Measurements from ENCODE around the gene SLIT3.

SLIT3 gene

DNA sequence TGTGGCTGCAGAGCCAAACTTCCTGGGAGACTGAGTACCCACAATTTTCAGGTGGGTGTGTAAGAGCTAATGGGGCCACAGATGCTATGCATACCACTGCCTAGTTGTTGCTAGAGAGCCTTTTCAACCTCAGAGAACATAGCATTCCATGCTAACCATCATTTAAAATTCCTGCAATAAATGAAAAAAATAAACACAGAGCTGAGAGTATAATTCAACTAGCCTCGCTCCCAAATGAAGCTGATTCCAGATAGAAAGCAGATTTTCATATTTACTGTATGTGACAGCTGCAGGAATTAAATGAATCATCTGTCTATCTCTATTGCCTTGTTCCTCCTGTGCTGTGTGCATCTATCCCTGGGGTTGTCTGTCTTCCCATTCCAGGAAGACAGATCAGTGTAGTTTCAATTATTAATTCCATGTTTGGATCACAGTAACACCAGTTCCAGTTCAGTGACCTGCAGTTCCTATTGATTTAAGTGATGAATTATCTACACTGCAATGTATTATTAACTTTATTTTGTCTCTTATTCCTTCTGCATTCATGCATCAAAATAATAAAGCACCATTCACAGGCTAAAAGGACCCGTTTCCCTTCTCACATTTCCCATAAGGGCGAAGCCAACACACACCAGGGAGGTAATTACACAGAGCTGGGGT is 324.5 kb downstream of the SLIT3 start:
- TF ChIP-seq CTCF (IDR thresholded peaks at IDR 0.05; ENCODE audit: low read depth, low read length, missing control alignments), result no peak
- DNase-seq (ENCODE audit: low read depth), result no peak

GRCh38 chr5:168975331-168975730 is 325.6 kb downstream of the SLIT3 start:
- DNase-seq (ENCODE audit: low read depth), result no peak
- no peak overlapping the region for H3K4me3 ChIP-seq (ENCODE audit: low read depth, low read length)
- TF ChIP-seq CTCF (IDR thresholded peaks at IDR 0.05; ENCODE audit: low read depth, low read length, missing control alignments), result no peak

More for the DNA sequence above, 324.5 kb downstream of the SLIT3 start:
- H3K4me3 ChIP-seq (ENCODE audit: low read depth, low read length), result no peak overlapping the region

DNA sequence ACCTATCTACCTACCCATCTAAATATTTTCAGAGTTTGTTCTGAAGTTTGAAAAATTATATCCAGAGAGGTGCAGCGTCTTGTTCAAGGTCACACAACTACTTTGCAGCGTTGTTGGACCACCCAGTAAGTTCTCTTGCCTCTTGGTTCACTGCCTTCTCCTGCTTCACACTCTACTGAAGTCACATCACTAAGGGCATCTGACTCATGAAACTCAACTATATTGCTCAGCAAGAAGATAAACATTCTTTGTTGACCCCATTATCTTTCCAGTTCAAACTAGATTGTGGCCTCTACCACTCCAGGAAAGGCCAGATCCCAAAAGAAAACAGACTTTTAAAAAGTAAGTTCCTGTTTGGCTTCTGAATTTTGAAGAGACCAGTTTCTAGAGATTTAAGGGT is 326.9 kb downstream of the SLIT3 start:
- no peak for DNase-seq (ENCODE audit: low read depth)
- no peak for TF ChIP-seq CTCF (IDR thresholded peaks at IDR 0.05; ENCODE audit: low read depth, low read length, missing control alignments)
- no peak overlapping the region for H3K4me3 ChIP-seq (ENCODE audit: low read depth, low read length)

- no peak for DNase-seq (ENCODE audit: low read depth)
- H3K4me3 ChIP-seq (ENCODE audit: low read depth, low read length), result no peak overlapping the region
- TF ChIP-seq CTCF (IDR thresholded peaks at IDR 0.05; ENCODE audit: low read depth, low read length, missing control alignments), result no peak
Observed at GRCh38 chr5:168972731-168973130, 328.2 kb downstream of the SLIT3 start.

- TF ChIP-seq CTCF (IDR thresholded peaks at IDR 0.05; ENCODE audit: low read depth, low read length, missing control alignments), result no peak
- no peak overlapping the region for H3K4me3 ChIP-seq (ENCODE audit: low read depth, low read length)
- no peak for DNase-seq (ENCODE audit: low read depth)
Observed at GRCh38 chr5:168971100-168971499, 329.8 kb downstream of the SLIT3 start.

DNA sequence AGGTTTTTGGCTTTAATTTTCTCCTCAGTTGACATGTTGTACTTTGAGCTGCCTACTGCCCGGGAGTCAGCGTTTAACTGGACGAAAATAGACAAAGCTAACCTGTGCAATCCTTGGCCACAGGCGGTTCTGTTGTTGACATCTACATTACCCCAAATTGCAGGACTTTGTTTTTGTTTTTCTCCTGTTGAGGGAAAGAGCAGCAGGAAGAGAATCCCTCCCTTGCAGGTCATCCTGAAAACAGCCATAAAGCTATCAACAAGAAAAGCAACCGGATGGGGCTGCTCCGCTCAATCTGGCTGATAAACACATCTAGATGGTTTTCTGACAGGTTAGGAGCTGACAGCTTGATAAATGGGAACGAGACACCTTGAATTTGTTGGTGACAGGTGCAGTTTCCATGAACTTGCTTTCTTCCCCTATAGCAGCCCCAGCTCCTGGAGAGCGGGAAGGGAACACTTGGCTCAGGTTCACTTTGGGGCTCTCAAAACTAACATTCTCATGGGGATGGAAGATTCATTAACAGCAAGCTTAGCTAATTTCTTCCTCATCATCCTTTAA is 331.5 kb downstream of the SLIT3 start:
- no peak for TF ChIP-seq CTCF (IDR thresholded peaks at IDR 0.05; ENCODE audit: low read depth, low read length, missing control alignments)
- no peak for DNase-seq (ENCODE audit: low read depth)
- H3K4me3 ChIP-seq (ENCODE audit: low read depth, low read length), result no peak overlapping the region
